Naive thymus-derived CD4-positive, alpha-beta T cell (primary cell): ENCODE data around the gene JDP2. TPM values are rescaled to one million over a fixed set of nuclear protein-coding genes. Genes with fewer than 3 reads are reported as not detected.
A peak's percentile ranks its signal among the peaks of the same experiment; 100 is the strongest.

Experiments used
- ATAC-seq: fragments of 150-1000 bp; cut with Tn5 transposase; 2 replicates; pipeline ENCODE4 v1.10.0; 2021; ENCODE audit warnings: mild to moderate bottlenecking, moderate library complexity
- CTCF ChIA-PET: fragments of 350-600 bp; sonication (Branson Sonifier 250); formaldehyde crosslinking; loops from one replicate; lab custom pipeline; 2021; ENCODE audit warnings: antibody characterized with exemption; lab: Charles Lee
- POLR2A ChIA-PET: fragments of 350-600 bp; sonication (Branson Sonifier 250); formaldehyde crosslinking; loops from one replicate; lab custom pipeline; 2021; ENCODE audit warnings: antibody characterized with exemption, inconsistent platforms; lab: Charles Lee
- DNase-seq, 9 donors: peaks; one replicate each; pipeline versions ENCODE4 v3.0.0 to v3.0.0-alpha.2; 2020 to 2022; ENCODE audit warnings: mixed read lengths in 1 of 9
- H3K27ac ChIP-seq: one replicate; pipeline ENCODE4 v1.7.0; 2013; ENCODE audit warnings: mild to moderate bottlenecking, low read depth, low read length, moderate library complexity
- H3K27me3 ChIP-seq, 2 donors: one replicate each; pipeline ENCODE4 v1.7.0; 2013; ENCODE audit warnings: low read length in 2 of 2, mild to moderate bottlenecking in 2 of 2, moderate library complexity in 2 of 2; ENCODE audit not compliant: control insufficient read depth in 2 of 2, insufficient read depth in 2 of 2
- H3K36me3 ChIP-seq, 3 experiments: 1 replicate in 2 of 3; 2 replicates in 1 of 3; pipeline ENCODE4 v1.7.0; 2013; ENCODE audit warnings: low read length in 3 of 3, mild to moderate bottlenecking in 3 of 3, moderate library complexity in 1 of 3; ENCODE audit not compliant: insufficient read depth in 3 of 3, control insufficient read depth in 2 of 3
- H3K4me1 ChIP-seq, 2 donors: one replicate each; pipeline ENCODE4 v1.7.0; 2013; ENCODE audit warnings: low read length in 2 of 2, mild to moderate bottlenecking in 2 of 2, moderate library complexity in 1 of 2; ENCODE audit not compliant: control insufficient read depth in 2 of 2, insufficient read depth in 2 of 2
- H3K4me3 ChIP-seq: 2 replicates; pipeline ENCODE4 v1.7.0; 2013; ENCODE audit warnings: mild to moderate bottlenecking, low read length
- H3K9me3 ChIP-seq, 3 experiments: 1 replicate in 2 of 3; 2 replicates in 1 of 3; pipeline ENCODE4 v1.7.0; 2013; ENCODE audit warnings: low read length in 3 of 3; ENCODE audit not compliant: control insufficient read depth in 2 of 3
- H3K27ac Mint-ChIP-seq, 9 donors: one replicate each; pipeline ENCODE4 v1.8.0; 2020 to 2022; ENCODE audit warnings: mixed read lengths in 9 of 9, mild to moderate bottlenecking in 8 of 9, moderate library complexity in 5 of 9, inconsistent platforms in 2 of 9
- H3K27me3 Mint-ChIP-seq, 5 donors: one replicate each; pipeline ENCODE4 v1.8.0; 2021 to 2022; ENCODE audit warnings: mixed read lengths in 5 of 5, mild to moderate bottlenecking in 1 of 5
- H3K36me3 Mint-ChIP-seq, 5 donors: one replicate each; pipeline ENCODE4 v1.8.0; 2020 to 2022; ENCODE audit warnings: mixed read lengths in 5 of 5, mild to moderate bottlenecking in 3 of 5, inconsistent platforms in 1 of 5
- H3K4me1 Mint-ChIP-seq, 7 donors: one replicate each; pipeline ENCODE4 v1.8.0; 2020 to 2022; ENCODE audit warnings: mixed read lengths in 7 of 7, mild to moderate bottlenecking in 3 of 7, inconsistent platforms in 1 of 7
- H3K4me3 Mint-ChIP-seq, 10 donors: one replicate each; pipeline ENCODE4 v1.8.0; 2020 to 2022; ENCODE audit warnings: mild to moderate bottlenecking in 10 of 10, mixed read lengths in 10 of 10, moderate library complexity in 6 of 10, inconsistent platforms in 2 of 10
- H3K9me3 Mint-ChIP-seq, 11 donors: one replicate each; pipeline ENCODE4 v1.8.0; 2020 to 2022; ENCODE audit warnings: mixed read lengths in 11 of 11, mild to moderate bottlenecking in 4 of 11, inconsistent platforms in 1 of 11, moderate library complexity in 1 of 11
- intact Hi-C, 2 donors: fragments of 100-400 bp; cut with micrococcal nuclease; formaldehyde crosslinking; loops; one replicate each; pipeline ENCODE4 v1.15.1; 2023
- polyA plus RNA-seq, 2 donors: library from polyadenylated mRNA; unstranded; fragments of 300-500 nt; fragmentation: Illumina TruSeq; gene quantifications; one replicate each; pipeline ENCODE4 v1.2.3, GENCODE V29; 2021
- total RNA-seq, 6 experiments: library from RNA in 5 of 6; stranded (reverse) in 5 of 6; gene quantifications; 1 replicate in 5 of 6; 2 replicates in 1 of 6; pipeline ENCODE4 v1.2.3 and lab custom pipeline; 2021 to 2026

Gene JDP2
- total and polyA plus RNA-seq, 7 experiments from 2014 or later: 0.86 to 29.0 (median 1.5) TPM; not detected in 2

- Histone ChIP-seq H3K27me3 (no peaks in the 10 kb centered on the region), H3K4me3 (no peak overlapping the region), H3K4me1 (no peaks in the 10 kb centered on the region), H3K36me3 (no peaks in the 10 kb centered on the region), H3K9me3 (no peaks in the 10 kb centered on the region), H3K27ac (no peak overlapping the region)
- Mint-ChIP-seq H3K27ac (peak overlapping the region in 1 of 9 donors; percentile 0), H3K27me3 (peaks cover 0 to 1% (median 0%) of the 10 kb centered on the region in 5 donors), H3K9me3 (no peaks in the 10 kb centered on the region), H3K4me1 (peaks cover 0 to 10% (median 4%) of the 10 kb centered on the region in 7 donors), H3K4me3 (no peak overlapping the region), H3K36me3 (no peaks in the 10 kb centered on the region)
- ATAC-seq: no peak
- intact Hi-C loops: no loop called here
- ChIA-PET CTCF (interaction anchor here (1.0 kb wide), 1 partner anchor 147 kb away, joined by 3 read pairs; no protein-coding TSS in a partner anchor), POLR2A (no interaction called here)
- DNase-seq: no peak
Observed at GRCh38 chr14:75456069-75456996, 28.5 kb downstream of the JDP2 start.

DNA sequence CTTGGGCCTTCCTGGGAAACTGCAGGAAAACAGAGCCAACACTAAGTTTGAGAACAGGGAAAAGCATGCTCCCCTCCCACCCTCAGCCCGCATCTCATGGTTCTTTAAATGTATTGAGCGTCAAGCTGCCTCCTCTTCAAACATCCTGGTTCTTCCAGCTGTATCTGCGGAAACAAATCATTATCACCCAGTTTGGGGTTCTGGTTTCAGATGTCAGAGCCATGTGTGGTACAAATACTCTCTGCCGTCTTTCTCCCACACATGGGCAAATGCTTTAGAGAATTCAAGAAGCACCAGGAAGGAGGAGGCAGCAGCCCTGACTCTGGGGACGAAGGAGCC, 29.1 kb downstream of the JDP2 start:
- H3K36me3 ChIP-seq: no peaks in the 10 kb centered on the region
- no peaks in the 10 kb centered on the region for H3K36me3 Mint-ChIP-seq
- H3K27ac ChIP-seq: no peak overlapping the region
- no peaks in the 10 kb centered on the region for H3K27me3 ChIP-seq
- CTCF ChIA-PET: interaction anchor here (1.0 kb wide), 1 partner anchor 148 kb away, joined by 3 read pairs; no protein-coding TSS in a partner anchor
- peaks cover 0 to 10% (median 4%) of the 10 kb centered on the region in 7 donors for H3K4me1 Mint-ChIP-seq
- no peaks in the 10 kb centered on the region for H3K4me1 ChIP-seq
- H3K4me3 Mint-ChIP-seq: no peak overlapping the region
- intact Hi-C loops: no loop called here
- H3K27ac Mint-ChIP-seq: no peak overlapping the region
- POLR2A ChIA-PET: no interaction called here
- no peaks in the 10 kb centered on the region for H3K27me3 Mint-ChIP-seq
- no peak for DNase-seq
- H3K9me3 Mint-ChIP-seq: no peaks in the 10 kb centered on the region
- no peaks in the 10 kb centered on the region for H3K9me3 ChIP-seq
- no peak for ATAC-seq
- no peak overlapping the region for H3K4me3 ChIP-seq

- peaks cover 0 to 10% (median 4%) of the 10 kb centered on the region in 7 donors for H3K4me1 Mint-ChIP-seq
- H3K27ac Mint-ChIP-seq: peak overlapping the region in 1 of 9 donors; percentile 80
- Histone ChIP-seq H3K27me3 (no peaks in the 10 kb centered on the region), H3K27ac (no peak overlapping the region), H3K36me3 (no peaks in the 10 kb centered on the region), H3K9me3 (no peaks in the 10 kb centered on the region), H3K4me3 (no peak overlapping the region), H3K4me1 (no peaks in the 10 kb centered on the region)
- no peaks in the 10 kb centered on the region for H3K27me3 Mint-ChIP-seq
- no peaks in the 10 kb centered on the region for H3K36me3 Mint-ChIP-seq
- ATAC-seq (no peak), DNase-seq (no peak)
- intact Hi-C loops: no loop called here
- H3K4me3 Mint-ChIP-seq: no peak overlapping the region
- POLR2A ChIA-PET: no interaction called here
- CTCF ChIA-PET: no interaction called here
- H3K9me3 Mint-ChIP-seq: no peaks in the 10 kb centered on the region
Observed at GRCh38 chr14:75457648-75458165, 29.9 kb downstream of the JDP2 start.

GRCh38 chr14:75458305-75458704, 30.5 kb downstream of the JDP2 start:
- peak overlapping the region in 4 of 9 donors; percentile 16 to 41 (median 20) for H3K27ac Mint-ChIP-seq

DNA sequence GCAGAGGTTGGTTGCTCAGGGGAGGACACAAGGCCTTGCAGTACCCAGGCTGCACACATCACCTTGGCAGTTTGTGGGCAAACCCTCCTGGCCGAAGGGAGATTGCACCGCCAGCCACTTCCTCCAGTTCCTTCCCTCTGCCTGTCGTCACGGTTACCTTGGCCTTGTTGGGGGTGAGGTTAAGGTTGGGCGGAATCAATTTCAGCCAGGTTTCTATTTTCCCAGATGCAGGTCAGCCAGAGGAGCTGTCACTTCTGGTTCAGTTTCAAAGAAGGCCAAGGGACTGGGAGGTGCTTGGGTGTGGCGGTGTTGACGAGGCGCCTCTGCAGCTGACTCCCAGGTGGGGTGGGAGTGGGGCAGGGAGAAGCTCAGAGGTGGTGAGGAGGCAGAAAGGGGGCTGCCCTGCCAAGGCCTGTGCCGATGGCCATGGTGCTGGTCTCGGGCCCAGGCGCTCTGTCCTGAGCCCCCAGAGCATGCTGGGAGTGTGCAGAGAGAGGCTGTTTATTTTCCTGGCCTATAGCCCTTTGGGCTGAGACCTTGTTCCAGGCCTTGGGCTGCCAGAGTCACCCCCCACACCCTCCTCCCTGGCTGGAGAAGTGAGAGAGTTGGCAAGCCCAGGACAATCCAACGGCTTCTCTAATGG, 31.4 kb downstream of the JDP2 start:
- no peaks in the 10 kb centered on the region for H3K9me3 Mint-ChIP-seq
- CTCF ChIA-PET: no interaction called here
- Histone ChIP-seq H3K27ac (no peak overlapping the region), H3K9me3 (no peaks in the 10 kb centered on the region), H3K4me3 (no peak overlapping the region), H3K27me3 (no peaks in the 10 kb centered on the region), H3K4me1 (no peaks in the 10 kb centered on the region), H3K36me3 (no peaks in the 10 kb centered on the region)
- POLR2A ChIA-PET: interaction anchor here (0.7 kb wide), 1 partner anchor 9 kb away, joined by 3 read pairs; no protein-coding TSS in a partner anchor
- H3K27ac Mint-ChIP-seq: peak overlapping the region in 2 of 9 donors; percentile 16 to 19
- intact Hi-C loops: no loop called here
- no peak overlapping the region for H3K4me3 Mint-ChIP-seq
- no peak for DNase-seq
- H3K36me3 Mint-ChIP-seq: no peaks in the 10 kb centered on the region
- H3K27me3 Mint-ChIP-seq: no peaks in the 10 kb centered on the region
- ATAC-seq: peak; percentile 68
- peaks cover 0 to 8% (median 4%) of the 10 kb centered on the region in 7 donors for H3K4me1 Mint-ChIP-seq

More at GRCh38 chr14:75458305-75458704, 30.5 kb downstream of the JDP2 start:
- no peaks in the 10 kb centered on the region for H3K27me3 Mint-ChIP-seq
- Histone ChIP-seq H3K27me3 (no peaks in the 10 kb centered on the region), H3K36me3 (no peaks in the 10 kb centered on the region), H3K4me1 (no peaks in the 10 kb centered on the region), H3K27ac (no peak overlapping the region), H3K9me3 (no peaks in the 10 kb centered on the region), H3K4me3 (no peak overlapping the region)
- no peak for ATAC-seq
- ChIA-PET POLR2A (no interaction called here), CTCF (interaction anchor here (0.5 kb wide), 1 partner anchor 329 kb away, joined by 5 read pairs; no protein-coding TSS in a partner anchor)
- intact Hi-C loops: no loop called here
- H3K4me1 Mint-ChIP-seq: peaks cover 0 to 10% (median 4%) of the 10 kb centered on the region in 7 donors
- H3K36me3 Mint-ChIP-seq: no peaks in the 10 kb centered on the region
- H3K9me3 Mint-ChIP-seq: no peaks in the 10 kb centered on the region
- DNase-seq: no peak
- no peak overlapping the region for H3K4me3 Mint-ChIP-seq

DNA sequence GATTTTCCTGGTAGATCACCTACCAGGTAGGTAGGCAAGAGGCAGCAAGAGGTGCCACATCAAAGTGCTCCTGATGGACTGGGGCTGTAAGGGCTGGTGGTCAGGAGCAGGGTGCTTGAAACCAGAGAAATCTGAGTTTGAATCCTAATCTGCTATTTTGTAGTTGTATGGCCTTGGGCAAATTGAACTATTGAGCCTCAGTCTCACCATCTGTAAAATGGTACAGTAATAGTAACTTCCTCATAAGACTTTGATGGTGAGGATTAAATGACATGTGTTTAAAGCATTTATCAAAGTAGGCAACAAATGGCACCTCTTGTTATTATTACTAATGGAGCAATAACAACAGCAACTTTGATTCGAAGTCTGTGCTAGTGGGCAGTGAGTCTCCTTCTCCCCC, 32.0 kb downstream of the JDP2 start:
- no peaks in the 10 kb centered on the region for H3K9me3 Mint-ChIP-seq
- H3K4me1 Mint-ChIP-seq: peaks cover 0 to 8% (median 4%) of the 10 kb centered on the region in 7 donors
- CTCF ChIA-PET: no interaction called here
- H3K27ac Mint-ChIP-seq: no peak overlapping the region
- POLR2A ChIA-PET: interaction anchor here (0.7 kb wide), 1 partner anchor 9 kb away, joined by 3 read pairs; no protein-coding TSS in a partner anchor
- intact Hi-C loops: no loop called here
- ATAC-seq: no peak
- H3K27ac ChIP-seq: no peak overlapping the region
- no peak overlapping the region for H3K4me3 ChIP-seq
- H3K9me3 ChIP-seq: no peaks in the 10 kb centered on the region
- DNase-seq: no peak
- no peaks in the 10 kb centered on the region for H3K36me3 ChIP-seq
- H3K4me1 ChIP-seq: no peaks in the 10 kb centered on the region
- no peak overlapping the region for H3K4me3 Mint-ChIP-seq
- H3K27me3 Mint-ChIP-seq: no peaks in the 10 kb centered on the region
- H3K27me3 ChIP-seq: no peaks in the 10 kb centered on the region
- no peaks in the 10 kb centered on the region for H3K36me3 Mint-ChIP-seq
